ENCODE results near the gene SIAH2.
A peak's percentile ranks its signal among the peaks of the same experiment; 100 is the strongest.

SIAH2 gene

DNA sequence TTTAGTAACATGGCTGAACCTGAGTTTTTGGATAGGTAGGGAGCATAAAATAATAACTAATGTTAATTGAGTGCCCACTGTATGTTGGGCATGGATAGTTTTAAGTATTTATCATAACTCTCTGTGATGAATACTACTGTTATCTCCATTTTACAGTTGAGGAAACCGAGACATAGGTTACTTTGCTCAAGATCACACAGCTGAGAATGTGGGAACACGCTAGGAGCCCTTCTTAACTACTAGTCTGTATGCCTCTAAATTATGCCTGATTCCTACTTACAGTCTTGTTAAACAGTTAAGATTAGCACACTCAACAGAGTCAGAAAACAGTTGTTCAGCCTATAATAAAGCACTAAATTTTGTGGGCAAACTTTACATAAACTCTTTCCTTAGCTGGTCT lies 2.0 kb upstream of the SIAH2 start:
- TF ChIP-seq, protein P1, sequence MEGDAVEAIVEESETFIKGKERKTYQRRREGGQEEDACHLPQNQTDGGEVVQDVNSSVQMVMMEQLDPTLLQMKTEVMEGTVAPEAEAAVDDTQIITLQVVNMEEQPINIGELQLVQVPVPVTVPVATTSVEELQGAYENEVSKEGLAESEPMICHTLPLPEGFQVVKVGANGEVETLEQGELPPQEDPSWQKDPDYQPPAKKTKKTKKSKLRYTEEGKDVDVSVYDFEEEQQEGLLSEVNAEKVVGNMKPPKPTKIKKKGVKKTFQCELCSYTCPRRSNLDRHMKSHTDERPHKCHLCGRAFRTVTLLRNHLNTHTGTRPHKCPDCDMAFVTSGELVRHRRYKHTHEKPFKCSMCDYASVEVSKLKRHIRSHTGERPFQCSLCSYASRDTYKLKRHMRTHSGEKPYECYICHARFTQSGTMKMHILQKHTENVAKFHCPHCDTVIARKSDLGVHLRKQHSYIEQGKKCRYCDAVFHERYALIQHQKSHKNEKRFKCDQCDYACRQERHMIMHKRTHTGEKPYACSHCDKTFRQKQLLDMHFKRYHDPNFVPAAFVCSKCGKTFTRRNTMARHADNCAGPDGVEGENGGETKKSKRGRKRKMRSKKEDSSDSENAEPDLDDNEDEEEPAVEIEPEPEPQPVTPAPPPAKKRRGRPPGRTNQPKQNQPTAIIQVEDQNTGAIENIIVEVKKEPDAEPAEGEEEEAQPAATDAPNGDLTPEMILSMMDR (IDR thresholded peaks at IDR 0.05; ENCODE audit: low read depth, low read length, missing control alignments), result no peak
- Histone ChIP-seq H3K27ac (no peak overlapping the region), H3K27me3 (replicated peaks) (no peaks in the 10 kb centered on the region), H3K36me3 (replicated peaks) (no peaks in the 10 kb centered on the region), H3K4me3 (ENCODE audit: low read depth, low read length) (no peak overlapping the region)
- in situ Hi-C loops (cut with HindIII; ENCODE audit: low pct_ligation_motif_present, low sequenced_read_pairs), result no loop called here
- no peak for DNase-seq

DNA sequence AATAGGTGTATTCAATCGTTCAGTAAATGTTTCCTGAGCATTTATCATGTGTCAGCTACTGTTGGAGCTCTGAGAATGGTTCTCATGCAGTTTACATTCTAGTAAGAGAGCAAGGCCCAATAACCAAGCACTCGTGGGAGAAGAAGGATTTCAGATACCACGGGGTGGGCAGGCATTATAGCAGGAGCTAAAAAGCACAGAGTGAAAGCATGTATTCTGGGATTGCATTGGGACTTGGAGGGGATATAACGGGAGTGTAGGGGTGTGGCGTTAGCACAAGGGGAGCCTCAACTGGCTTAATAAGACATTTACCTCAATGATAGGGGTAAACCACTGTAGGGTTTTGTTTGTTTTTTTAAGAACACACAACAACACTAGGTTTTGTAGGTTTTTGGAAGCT lies 1.6 kb upstream of the SIAH2 start:
- H3K27ac ChIP-seq, result no peak overlapping the region
- no peaks in the 10 kb centered on the region for H3K27me3 ChIP-seq (replicated peaks)
- in situ Hi-C loops (cut with HindIII; ENCODE audit: low pct_ligation_motif_present, low sequenced_read_pairs), result no loop called here
- no peak overlapping the region for H3K4me3 ChIP-seq (ENCODE audit: low read depth, low read length)
- no peak for DNase-seq
- no peaks in the 10 kb centered on the region for H3K36me3 ChIP-seq (replicated peaks)
- TF ChIP-seq, protein P1 (IDR thresholded peaks at IDR 0.05; ENCODE audit: low read depth, low read length, missing control alignments), result no peak

DNA sequence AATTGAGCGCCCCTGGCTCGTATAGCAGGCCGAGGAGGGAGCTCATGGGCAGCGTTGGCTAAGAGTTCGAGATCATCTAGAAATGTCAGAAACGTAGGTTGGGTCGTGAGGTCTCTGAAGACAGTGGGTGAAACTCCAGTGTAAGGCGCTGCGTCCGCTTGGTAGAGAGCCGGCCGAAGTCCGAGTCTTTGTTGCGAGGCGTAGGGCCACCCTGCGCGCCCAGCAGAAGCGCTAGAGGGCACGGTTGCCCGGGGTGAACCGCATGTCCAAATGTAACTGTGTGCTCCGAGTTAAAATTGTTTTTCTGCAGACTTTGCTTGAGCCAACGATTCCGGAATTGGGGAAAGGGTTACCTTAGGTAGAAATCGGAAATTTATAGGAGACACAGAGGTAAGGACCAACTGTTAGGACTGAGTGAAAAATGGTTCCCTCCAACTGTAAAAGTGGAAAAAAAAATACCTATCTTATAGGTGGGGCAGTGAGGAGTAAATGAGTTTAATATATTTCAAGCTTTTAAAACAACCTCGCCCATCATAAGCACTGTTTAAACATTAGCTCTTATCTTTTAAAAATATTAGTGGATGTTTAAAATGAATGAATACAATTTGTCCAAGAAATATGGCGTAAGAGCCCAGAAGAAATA lies 993 bp upstream of the SIAH2 start:
- in situ Hi-C loops (cut with HindIII; ENCODE audit: low pct_ligation_motif_present, low sequenced_read_pairs), result no loop called here
- no peak for DNase-seq
- peak overlapping the region; percentile 92 for H3K27ac ChIP-seq
- peak overlapping the region; percentile 91 for H3K4me3 ChIP-seq (ENCODE audit: low read depth, low read length)
- H3K36me3 ChIP-seq (replicated peaks), result no peaks in the 10 kb centered on the region
- H3K27me3 ChIP-seq (replicated peaks), result no peaks in the 10 kb centered on the region
- TF ChIP-seq, protein P1 (IDR thresholded peaks at IDR 0.05; ENCODE audit: low read depth, low read length, missing control alignments), result peak; percentile 69

DNA sequence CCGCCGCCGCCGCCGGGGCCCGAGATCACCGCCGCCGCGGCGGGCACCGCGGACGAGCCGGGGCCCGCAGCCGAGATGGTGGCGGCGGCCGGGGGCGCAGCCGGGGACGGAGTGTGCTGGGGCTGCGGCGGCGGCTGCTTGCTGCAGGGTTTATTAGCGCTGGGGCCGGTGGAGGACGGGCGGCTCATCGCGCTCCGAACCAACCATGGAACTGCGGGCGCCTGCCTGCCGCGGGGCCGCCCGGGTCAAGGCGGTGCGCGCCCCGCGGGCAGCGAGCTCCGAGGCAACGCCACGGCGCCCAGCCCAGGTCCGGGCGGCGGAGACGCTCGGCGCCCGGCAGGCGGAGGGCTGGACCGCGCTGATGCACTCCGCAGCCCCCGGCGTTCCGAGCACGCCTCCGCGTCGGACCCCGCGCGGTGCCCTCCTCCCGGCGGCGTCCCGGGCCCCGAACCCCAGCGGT lies 277 bp downstream of the SIAH2 start:
- peak overlapping the region; percentile 91 for H3K4me3 ChIP-seq (ENCODE audit: low read depth, low read length)
- TF ChIP-seq, protein P1 (IDR thresholded peaks at IDR 0.05; ENCODE audit: low read depth, low read length, missing control alignments), result no peak
- in situ Hi-C loops (cut with HindIII; ENCODE audit: low pct_ligation_motif_present, low sequenced_read_pairs), result no loop called here
- peak overlapping the region; percentile 92 for H3K27ac ChIP-seq
- H3K36me3 ChIP-seq (replicated peaks), result no peaks in the 10 kb centered on the region
- no peak for DNase-seq
- H3K27me3 ChIP-seq (replicated peaks), result no peaks in the 10 kb centered on the region

DNA sequence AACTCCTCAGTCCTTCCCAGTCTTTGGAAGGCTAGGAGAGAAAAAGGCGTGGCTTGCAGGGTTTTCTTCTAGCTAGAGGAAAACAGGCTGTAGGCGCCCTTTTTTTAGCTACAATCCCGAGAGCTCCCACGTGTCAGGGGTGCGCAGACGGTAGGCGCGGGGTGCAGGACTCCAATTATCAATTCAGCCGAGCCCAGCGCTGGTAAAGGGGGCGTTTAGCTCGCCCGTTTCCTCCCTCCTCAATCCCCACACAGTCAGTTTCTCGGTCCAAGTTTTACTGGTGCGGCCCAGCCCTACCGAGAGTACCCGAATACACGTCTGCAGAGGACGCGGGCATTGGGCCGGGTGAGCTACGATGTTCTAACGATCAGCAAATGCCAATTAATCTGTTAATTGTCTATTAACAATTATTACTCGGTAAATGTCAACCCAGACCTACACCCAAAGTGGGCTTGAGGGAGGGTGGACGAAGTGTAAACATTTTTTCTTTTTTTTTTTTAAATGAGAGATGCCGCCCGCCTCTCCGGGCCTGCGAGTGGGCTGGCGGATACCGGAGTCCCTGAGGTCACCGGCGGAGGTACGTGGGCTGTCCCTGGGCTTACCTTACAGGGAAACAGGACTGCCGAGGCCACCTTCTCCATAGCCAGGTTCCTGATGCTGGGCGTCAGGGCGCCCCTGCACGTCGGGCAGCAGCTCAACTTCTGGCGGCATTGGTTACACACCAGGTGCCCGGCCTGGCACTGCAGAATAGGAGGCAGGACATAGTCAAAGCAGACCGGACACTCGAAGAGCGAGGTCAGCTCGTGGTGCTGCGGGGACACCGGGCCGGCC lies 923 bp downstream of the SIAH2 start:
- in situ Hi-C loops (cut with HindIII; ENCODE audit: low pct_ligation_motif_present, low sequenced_read_pairs), result no loop called here
- peak; percentile 47 for DNase-seq
- no peaks in the 10 kb centered on the region for H3K27me3 ChIP-seq (replicated peaks)
- H3K36me3 ChIP-seq (replicated peaks), result no peaks in the 10 kb centered on the region
- TF ChIP-seq, protein P1 (IDR thresholded peaks at IDR 0.05; ENCODE audit: low read depth, low read length, missing control alignments), result no peak
- peak overlapping the region; percentile 91 for H3K4me3 ChIP-seq (ENCODE audit: low read depth, low read length)
- peak overlapping the region; percentile 92 for H3K27ac ChIP-seq

Data from brain microvascular endothelial cell (primary cell).